ENCODE measurements around the gene IMPG2. TPM values are rescaled to one million over a fixed set of nuclear protein-coding genes. Genes with fewer than 3 reads are reported as not detected.

The IMPG2 gene
- total and polyA plus RNA-seq, 4 donors = 0.04 to 0.54 (median 0.10) TPM

GRCh38 chr3:101195951-101196713, 124.2 kb downstream of the IMPG2 start:
- 56 to 68% methylated on average over 6 of the region's 6 CpGs for WGBS, 2 donors
- ATAC-seq (ENCODE audit: insufficient read depth, low FRiP score) (peak; percentile 76), DNase-seq (peak in 2 of 3 donors; percentile 83 to 85)
- Histone ChIP-seq H3K27me3 (ENCODE audit: control insufficient read depth in 3 of 3, insufficient read depth in 3 of 3, low read length in 2 of 3) (no peaks in the 10 kb centered on the region), H3K27ac (ENCODE audit: low read depth in 1 of 2, low read length in 1 of 2) (no peak overlapping the region), H3K9ac (ENCODE audit: insufficient read depth in 1 of 2, low read length in 2 of 2) (no peak overlapping the region), H3K36me3 (ENCODE audit: control insufficient read depth in 4 of 4, insufficient read depth in 4 of 4, low read length in 4 of 4) (no peaks in the 10 kb centered on the region), H3K4me3 (no peak overlapping the region), H3K4me1 (ENCODE audit: control insufficient read depth in 5 of 5, insufficient read depth in 5 of 5, low read length in 5 of 5) (peaks cover 0 to 12% (median 0%) of the 10 kb centered on the region in 5 donors), H3K9me3 (ENCODE audit: control insufficient read depth in 4 of 4, insufficient read depth in 3 of 4, low read length in 3 of 4) (no peaks in the 10 kb centered on the region)
- TF ChIP-seq, protein P1, sequence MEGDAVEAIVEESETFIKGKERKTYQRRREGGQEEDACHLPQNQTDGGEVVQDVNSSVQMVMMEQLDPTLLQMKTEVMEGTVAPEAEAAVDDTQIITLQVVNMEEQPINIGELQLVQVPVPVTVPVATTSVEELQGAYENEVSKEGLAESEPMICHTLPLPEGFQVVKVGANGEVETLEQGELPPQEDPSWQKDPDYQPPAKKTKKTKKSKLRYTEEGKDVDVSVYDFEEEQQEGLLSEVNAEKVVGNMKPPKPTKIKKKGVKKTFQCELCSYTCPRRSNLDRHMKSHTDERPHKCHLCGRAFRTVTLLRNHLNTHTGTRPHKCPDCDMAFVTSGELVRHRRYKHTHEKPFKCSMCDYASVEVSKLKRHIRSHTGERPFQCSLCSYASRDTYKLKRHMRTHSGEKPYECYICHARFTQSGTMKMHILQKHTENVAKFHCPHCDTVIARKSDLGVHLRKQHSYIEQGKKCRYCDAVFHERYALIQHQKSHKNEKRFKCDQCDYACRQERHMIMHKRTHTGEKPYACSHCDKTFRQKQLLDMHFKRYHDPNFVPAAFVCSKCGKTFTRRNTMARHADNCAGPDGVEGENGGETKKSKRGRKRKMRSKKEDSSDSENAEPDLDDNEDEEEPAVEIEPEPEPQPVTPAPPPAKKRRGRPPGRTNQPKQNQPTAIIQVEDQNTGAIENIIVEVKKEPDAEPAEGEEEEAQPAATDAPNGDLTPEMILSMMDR (IDR thresholded peaks at IDR 0.05; ENCODE audit: control extremely low read depth, extremely low read depth) = peak; percentile 35

DNA sequence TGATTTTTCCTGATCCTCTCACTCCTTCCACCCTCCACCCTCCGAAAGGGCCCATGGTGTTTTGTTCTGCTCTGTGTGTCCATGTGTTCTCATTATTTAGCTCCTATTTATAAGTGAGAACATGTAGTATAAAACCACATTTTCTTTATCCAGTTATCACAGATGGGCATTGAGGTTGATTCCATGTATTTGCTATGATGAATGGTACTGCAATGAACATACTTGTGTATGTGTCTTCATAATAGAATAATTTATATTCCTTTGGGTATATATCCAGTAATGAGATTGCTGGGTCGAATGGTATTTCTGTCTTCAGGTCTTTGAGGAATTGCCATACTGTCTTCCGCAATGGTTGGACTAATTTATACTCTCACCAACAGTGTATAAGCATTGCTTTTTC, 126.0 kb downstream of the IMPG2 start:
- no peaks in the 10 kb centered on the region for H3K9me3 ChIP-seq (ENCODE audit: control insufficient read depth in 4 of 4, insufficient read depth in 3 of 4, low read length in 3 of 4)
- H3K9ac ChIP-seq (ENCODE audit: insufficient read depth in 1 of 2, low read length in 2 of 2) = no peak overlapping the region
- H3K27me3 ChIP-seq (ENCODE audit: control insufficient read depth in 3 of 3, insufficient read depth in 3 of 3, low read length in 2 of 3) = no peaks in the 10 kb centered on the region
- H3K36me3 ChIP-seq (ENCODE audit: control insufficient read depth in 4 of 4, insufficient read depth in 4 of 4, low read length in 4 of 4) = no peaks in the 10 kb centered on the region
- TF ChIP-seq, protein P1 (IDR thresholded peaks at IDR 0.05; ENCODE audit: control extremely low read depth, extremely low read depth) = no peak
- no peak for ATAC-seq (ENCODE audit: insufficient read depth, low FRiP score)
- DNase-seq = no peak
- 63 to 83% methylated on average over 3 of the region's 3 CpGs for WGBS, 2 donors
- H3K4me3 ChIP-seq = no peak overlapping the region
- H3K4me1 ChIP-seq (ENCODE audit: control insufficient read depth in 5 of 5, insufficient read depth in 5 of 5, low read length in 5 of 5) = no peaks in the 10 kb centered on the region
- H3K27ac ChIP-seq (ENCODE audit: low read depth in 1 of 2, low read length in 1 of 2) = no peak overlapping the region

GRCh38 chr3:101193957-101194356, 126.4 kb downstream of the IMPG2 start:
- no peak for ATAC-seq (ENCODE audit: insufficient read depth, low FRiP score)
- Histone ChIP-seq H3K4me1 (ENCODE audit: control insufficient read depth in 5 of 5, insufficient read depth in 5 of 5, low read length in 5 of 5) (no peaks in the 10 kb centered on the region), H3K27me3 (ENCODE audit: control insufficient read depth in 3 of 3, insufficient read depth in 3 of 3, low read length in 2 of 3) (no peaks in the 10 kb centered on the region), H3K4me3 (no peak overlapping the region), H3K27ac (ENCODE audit: low read depth in 1 of 2, low read length in 1 of 2) (no peak overlapping the region), H3K36me3 (ENCODE audit: control insufficient read depth in 4 of 4, insufficient read depth in 4 of 4, low read length in 4 of 4) (no peaks in the 10 kb centered on the region), H3K9ac (ENCODE audit: insufficient read depth in 1 of 2, low read length in 2 of 2) (no peak overlapping the region), H3K9me3 (ENCODE audit: control insufficient read depth in 4 of 4, insufficient read depth in 3 of 4, low read length in 3 of 4) (no peaks in the 10 kb centered on the region)
- DNase-seq = no peak
- 92 to 96% methylated on average over 3 of the region's 3 CpGs for WGBS, 2 donors
- TF ChIP-seq, protein P1 (IDR thresholded peaks at IDR 0.05; ENCODE audit: control extremely low read depth, extremely low read depth) = no peak

All from lung (tissue), 12 donors.